Measurements from ENCODE around the gene SLC19A1. TPM values are rescaled to one million over a fixed set of nuclear protein-coding genes. Genes with fewer than 3 reads are reported as not detected.

Gene SLC19A1
- total RNA-seq, 1 donor from 2014 or later = 11.0 TPM

DNA sequence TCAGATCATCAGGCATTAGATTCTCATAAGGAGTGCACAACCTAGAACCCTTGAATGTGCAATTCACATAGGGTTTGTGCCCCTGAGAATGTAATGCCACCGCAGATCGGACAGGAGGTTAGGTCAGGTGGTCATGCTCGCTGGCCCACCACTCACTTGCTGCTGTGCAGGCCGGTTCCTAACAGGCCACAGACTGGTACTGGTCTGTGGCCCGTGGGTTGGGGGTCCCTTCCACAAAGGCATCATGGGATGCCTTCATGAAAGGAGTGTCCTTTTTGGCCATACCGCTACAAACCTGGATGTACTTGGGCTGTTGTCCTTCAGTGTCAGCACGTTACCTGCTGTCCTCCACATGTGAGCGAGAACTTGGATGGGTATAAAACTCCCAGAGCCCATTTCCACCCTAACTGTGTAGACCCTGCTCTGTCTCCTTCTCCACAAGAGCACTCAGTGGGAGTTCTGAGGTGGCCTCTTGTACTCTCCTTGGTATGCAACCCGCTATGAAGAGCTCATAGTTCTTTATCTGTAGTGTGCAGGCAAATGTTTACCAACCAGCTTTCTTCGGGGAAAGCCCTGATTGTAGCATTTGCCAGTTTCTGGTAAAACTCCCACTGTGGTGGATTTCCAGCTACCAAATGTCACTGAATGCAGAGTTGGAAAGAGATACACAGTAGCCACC is 41.7 kb upstream of the SLC19A1 start:
- Mint-ChIP-seq H3K27ac (ENCODE audit: unreplicated experiment) (no peak overlapping the region), H3K4me1 (ENCODE audit: unreplicated experiment) (no peaks in the 10 kb centered on the region), H3K36me3 (ENCODE audit: unreplicated experiment) (no peaks in the 10 kb centered on the region), H3K9me3 (ENCODE audit: unreplicated experiment) (peaks cover 34% of the 10 kb centered on the region), H3K4me3 (ENCODE audit: unreplicated experiment) (no peak overlapping the region), H3K27me3 (ENCODE audit: unreplicated experiment) (peaks cover 22% of the 10 kb centered on the region)
- DNase-seq (ENCODE audit: extremely low spot score, unreplicated experiment) = no peak
- TF ChIP-seq, protein P1, sequence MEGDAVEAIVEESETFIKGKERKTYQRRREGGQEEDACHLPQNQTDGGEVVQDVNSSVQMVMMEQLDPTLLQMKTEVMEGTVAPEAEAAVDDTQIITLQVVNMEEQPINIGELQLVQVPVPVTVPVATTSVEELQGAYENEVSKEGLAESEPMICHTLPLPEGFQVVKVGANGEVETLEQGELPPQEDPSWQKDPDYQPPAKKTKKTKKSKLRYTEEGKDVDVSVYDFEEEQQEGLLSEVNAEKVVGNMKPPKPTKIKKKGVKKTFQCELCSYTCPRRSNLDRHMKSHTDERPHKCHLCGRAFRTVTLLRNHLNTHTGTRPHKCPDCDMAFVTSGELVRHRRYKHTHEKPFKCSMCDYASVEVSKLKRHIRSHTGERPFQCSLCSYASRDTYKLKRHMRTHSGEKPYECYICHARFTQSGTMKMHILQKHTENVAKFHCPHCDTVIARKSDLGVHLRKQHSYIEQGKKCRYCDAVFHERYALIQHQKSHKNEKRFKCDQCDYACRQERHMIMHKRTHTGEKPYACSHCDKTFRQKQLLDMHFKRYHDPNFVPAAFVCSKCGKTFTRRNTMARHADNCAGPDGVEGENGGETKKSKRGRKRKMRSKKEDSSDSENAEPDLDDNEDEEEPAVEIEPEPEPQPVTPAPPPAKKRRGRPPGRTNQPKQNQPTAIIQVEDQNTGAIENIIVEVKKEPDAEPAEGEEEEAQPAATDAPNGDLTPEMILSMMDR (IDR thresholded peaks at IDR 0.05) = no peak

DNA sequence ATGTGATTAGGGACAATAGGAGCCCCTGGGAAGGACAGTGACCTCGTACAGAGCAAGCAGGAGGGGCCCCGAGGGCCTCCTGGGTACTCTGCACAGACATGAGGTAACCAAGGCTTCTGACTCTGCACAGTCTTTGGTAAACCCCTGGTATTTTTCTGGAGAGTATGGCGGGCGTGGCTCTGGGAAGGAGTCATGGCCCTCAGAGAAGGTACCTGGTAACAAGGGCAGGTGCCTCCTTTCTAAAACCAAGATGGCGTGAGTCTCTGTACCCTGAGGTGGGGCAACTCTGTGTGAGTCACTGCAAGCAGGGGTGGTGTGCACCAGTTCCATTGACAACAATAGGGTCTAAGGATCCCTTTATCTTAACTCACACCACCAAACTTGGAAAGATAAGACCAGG is 39.9 kb upstream of the SLC19A1 start:
- Mint-ChIP-seq H3K27ac (ENCODE audit: unreplicated experiment) (no peak overlapping the region), H3K4me1 (ENCODE audit: unreplicated experiment) (no peaks in the 10 kb centered on the region), H3K36me3 (ENCODE audit: unreplicated experiment) (no peaks in the 10 kb centered on the region), H3K9me3 (ENCODE audit: unreplicated experiment) (peaks cover 26% of the 10 kb centered on the region), H3K4me3 (ENCODE audit: unreplicated experiment) (no peak overlapping the region), H3K27me3 (ENCODE audit: unreplicated experiment) (peaks cover 5% of the 10 kb centered on the region)
- peak; percentile 51 for DNase-seq (ENCODE audit: extremely low spot score, unreplicated experiment)
- TF ChIP-seq, protein P1 (IDR thresholded peaks at IDR 0.05) = no peak

DNA sequence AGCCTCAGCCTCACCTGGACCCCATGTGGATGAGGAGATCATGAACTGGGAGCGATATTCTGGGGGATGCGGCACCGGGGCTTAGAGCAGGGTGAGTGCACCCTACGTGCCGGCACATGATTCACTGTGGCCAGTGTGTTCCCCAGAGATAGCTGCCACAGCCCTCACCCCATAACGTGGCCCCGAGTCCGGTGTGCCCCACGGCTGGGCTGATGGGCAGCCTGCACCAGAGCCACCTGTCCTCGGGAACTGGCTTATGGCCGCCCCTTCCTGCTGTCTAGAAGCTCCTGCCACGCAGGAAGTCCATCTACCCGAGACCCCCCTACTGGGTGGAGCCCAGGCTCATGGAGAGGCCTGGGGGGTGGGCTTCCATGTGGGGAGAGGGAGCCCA is 39.1 kb upstream of the SLC19A1 start:
- peaks cover 18% of the 10 kb centered on the region for H3K9me3 Mint-ChIP-seq (ENCODE audit: unreplicated experiment)
- peaks cover 7% of the 10 kb centered on the region for H3K27me3 Mint-ChIP-seq (ENCODE audit: unreplicated experiment)
- TF ChIP-seq, protein P1 (IDR thresholded peaks at IDR 0.05) = no peak
- peak; percentile 68 for DNase-seq (ENCODE audit: extremely low spot score, unreplicated experiment)
- H3K27ac Mint-ChIP-seq (ENCODE audit: unreplicated experiment) = no peak overlapping the region
- H3K4me1 Mint-ChIP-seq (ENCODE audit: unreplicated experiment) = no peaks in the 10 kb centered on the region
- no peaks in the 10 kb centered on the region for H3K36me3 Mint-ChIP-seq (ENCODE audit: unreplicated experiment)
- H3K4me3 Mint-ChIP-seq (ENCODE audit: unreplicated experiment) = no peak overlapping the region

DNA sequence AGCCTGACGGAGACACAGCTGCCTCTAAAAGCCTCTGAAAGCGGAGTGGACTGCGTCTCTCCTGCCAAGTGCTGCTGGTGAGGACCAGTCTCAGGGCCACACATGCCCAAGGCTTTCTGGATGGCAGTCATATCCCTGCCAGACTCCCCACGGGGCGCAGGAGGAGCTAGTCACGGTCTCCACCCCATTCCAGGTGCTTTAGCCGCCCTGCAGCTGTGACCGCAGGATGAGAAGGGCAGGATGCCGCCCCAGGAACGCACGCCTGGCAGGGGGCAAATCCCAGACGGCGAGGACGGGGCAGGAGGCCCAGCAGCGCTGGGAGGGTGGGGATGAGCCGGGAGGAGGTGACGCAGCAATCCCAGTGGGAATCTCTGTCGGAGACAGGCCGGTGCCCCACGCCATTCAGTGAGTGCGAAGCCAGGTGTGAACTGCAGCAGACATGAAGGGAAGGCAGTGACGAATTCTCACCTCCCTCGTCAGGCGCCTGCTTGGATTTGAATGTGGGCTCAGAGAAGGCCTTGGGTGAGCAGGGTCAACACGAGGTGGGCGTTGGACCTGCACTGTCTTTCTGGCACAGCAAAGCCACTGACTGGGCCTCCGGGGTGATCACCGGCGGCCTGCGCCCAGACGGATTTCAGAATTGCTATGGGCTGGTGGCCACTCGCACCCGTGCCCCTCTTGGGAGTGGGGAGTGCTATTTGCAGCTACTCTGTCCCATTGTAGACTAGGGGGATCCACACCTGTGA is 38.5 kb upstream of the SLC19A1 start:
- DNase-seq (ENCODE audit: extremely low spot score, unreplicated experiment) = peak; percentile 83
- Mint-ChIP-seq H3K36me3 (ENCODE audit: unreplicated experiment) (no peaks in the 10 kb centered on the region), H3K27me3 (ENCODE audit: unreplicated experiment) (peaks cover 9% of the 10 kb centered on the region), H3K4me1 (ENCODE audit: unreplicated experiment) (peaks cover 2% of the 10 kb centered on the region), H3K4me3 (ENCODE audit: unreplicated experiment) (no peak overlapping the region), H3K27ac (ENCODE audit: unreplicated experiment) (no peak overlapping the region), H3K9me3 (ENCODE audit: unreplicated experiment) (peaks cover 12% of the 10 kb centered on the region)
- TF ChIP-seq, protein P1 (IDR thresholded peaks at IDR 0.05) = no peak

- TF ChIP-seq, protein P1 (IDR thresholded peaks at IDR 0.05) = no peak
- peaks cover 2% of the 10 kb centered on the region for H3K4me1 Mint-ChIP-seq (ENCODE audit: unreplicated experiment)
- DNase-seq (ENCODE audit: extremely low spot score, unreplicated experiment) = peak; percentile 49
- no peak overlapping the region for H3K27ac Mint-ChIP-seq (ENCODE audit: unreplicated experiment)
- H3K9me3 Mint-ChIP-seq (ENCODE audit: unreplicated experiment) = peaks cover 12% of the 10 kb centered on the region
- H3K36me3 Mint-ChIP-seq (ENCODE audit: unreplicated experiment) = no peaks in the 10 kb centered on the region
- peaks cover 9% of the 10 kb centered on the region for H3K27me3 Mint-ChIP-seq (ENCODE audit: unreplicated experiment)
- H3K4me3 Mint-ChIP-seq (ENCODE audit: unreplicated experiment) = no peak overlapping the region
These were observed 37.9 kb upstream of the SLC19A1 start for GRCh38 chr21:45580181-45580575.
